ENCODE measurements around the gene RASAL1. TPM values are rescaled to one million over a fixed set of nuclear protein-coding genes. Genes with fewer than 3 reads are reported as not detected.
A peak's percentile ranks its signal among the peaks of the same experiment; 100 is the strongest.

The RASAL1 gene
- polyA plus RNA-seq, 3 donors, result not detected

- no peaks in the 10 kb centered on the region for H3K9me3 ChIP-seq (replicated peaks in 1 of 2; ENCODE audit: control insufficient read depth in 1 of 2, insufficient read depth in 1 of 2, low read length in 2 of 2)
- no peak overlapping the region for H3K4me3 Mint-ChIP-seq
- no peak for TF ChIP-seq CTCF (IDR thresholded peaks at IDR 0.05)
- H3K36me3 ChIP-seq (replicated peaks in 1 of 2; ENCODE audit: control insufficient read depth in 1 of 2, insufficient read depth in 2 of 2, low read length in 2 of 2), result no peaks in the 10 kb centered on the region
- H3K4me1 ChIP-seq (ENCODE audit: control insufficient read depth in 1 of 2, insufficient read depth in 2 of 2, low read length in 2 of 2), result no peaks in the 10 kb centered on the region
- H2AFZ ChIP-seq (ENCODE audit: insufficient read depth, low read depth, low read length, poor library complexity, severe bottlenecking), result no peak overlapping the region
- H3K4me2 ChIP-seq (replicated peaks; ENCODE audit: extremely low read depth, low read length, poor library complexity, severe bottlenecking), result no peak overlapping the region
- H3K4me3 ChIP-seq (replicated peaks in 1 of 3; ENCODE audit: low read depth in 2 of 3, low read length in 3 of 3), result no peak overlapping the region
- H3K27me3 Mint-ChIP-seq (ENCODE audit: low read depth in 3 of 3), result peaks cover 6 to 11% (median 7%) of the 10 kb centered on the region in 3 donors
- no peaks in the 10 kb centered on the region for H4K20me1 ChIP-seq (ENCODE audit: insufficient read depth, low read length)
- no peak overlapping the region for H3K27ac ChIP-seq (ENCODE audit: low read depth in 1 of 2, low read length in 2 of 2)
- H3K9me3 Mint-ChIP-seq, result no peaks in the 10 kb centered on the region
- no peaks in the 10 kb centered on the region for H3K4me1 Mint-ChIP-seq
- H3K27ac Mint-ChIP-seq, result no peak overlapping the region
- no peak overlapping the region for H3K9ac ChIP-seq (ENCODE audit: insufficient read depth, low read length, poor library complexity, severe bottlenecking)
- no peaks in the 10 kb centered on the region for H3K36me3 Mint-ChIP-seq
- H3K27me3 ChIP-seq (ENCODE audit: control insufficient read depth in 2 of 2, insufficient read depth in 2 of 2, low read length in 2 of 2), result no peaks in the 10 kb centered on the region
- WGBS (ENCODE audit: insufficient coverage), result 20% methylated on average over 5 of the region's 15 CpGs
- peak in 1 of 3 donors; percentile 31 for DNase-seq
- no peaks in the 10 kb centered on the region for H3K79me2 ChIP-seq (ENCODE audit: insufficient read depth, low read length)
- intact Hi-C loops (cut with micrococcal nuclease), result no loop called here
Measured at GRCh38 chr12:113070117-113070906, 65.2 kb downstream of the RASAL1 start.

- no peaks in the 10 kb centered on the region for H3K79me2 ChIP-seq (ENCODE audit: insufficient read depth, low read length)
- H3K4me1 ChIP-seq (ENCODE audit: control insufficient read depth in 1 of 2, insufficient read depth in 2 of 2, low read length in 2 of 2), result no peaks in the 10 kb centered on the region
- H3K4me1 Mint-ChIP-seq, result no peaks in the 10 kb centered on the region
- H3K36me3 Mint-ChIP-seq, result no peaks in the 10 kb centered on the region
- WGBS (ENCODE audit: insufficient coverage), result 94% methylated on average over 2 of the region's 6 CpGs
- H3K9ac ChIP-seq (ENCODE audit: insufficient read depth, low read length, poor library complexity, severe bottlenecking), result no peak overlapping the region
- H3K27me3 Mint-ChIP-seq (ENCODE audit: low read depth in 3 of 3), result peaks cover 6 to 14% (median 9%) of the 10 kb centered on the region in 3 donors
- no peaks in the 10 kb centered on the region for H3K36me3 ChIP-seq (replicated peaks in 1 of 2; ENCODE audit: control insufficient read depth in 1 of 2, insufficient read depth in 2 of 2, low read length in 2 of 2)
- no peak overlapping the region for H3K4me3 ChIP-seq (replicated peaks in 1 of 3; ENCODE audit: low read depth in 2 of 3, low read length in 3 of 3)
- intact Hi-C loops (cut with micrococcal nuclease), result no loop called here
- H3K27ac Mint-ChIP-seq, result no peak overlapping the region
- no peak overlapping the region for H3K27ac ChIP-seq (ENCODE audit: low read depth in 1 of 2, low read length in 2 of 2)
- H3K4me2 ChIP-seq (replicated peaks; ENCODE audit: extremely low read depth, low read length, poor library complexity, severe bottlenecking), result no peak overlapping the region
- TF ChIP-seq CTCF (IDR thresholded peaks at IDR 0.05), result no peak
- no peak for DNase-seq
- H3K9me3 Mint-ChIP-seq, result peaks cover 0 to under 1% (median 0%) of the 10 kb centered on the region in 7 donors
- no peaks in the 10 kb centered on the region for H4K20me1 ChIP-seq (ENCODE audit: insufficient read depth, low read length)
- no peak overlapping the region for H3K4me3 Mint-ChIP-seq
- H3K9me3 ChIP-seq (replicated peaks in 1 of 2; ENCODE audit: control insufficient read depth in 1 of 2, insufficient read depth in 1 of 2, low read length in 2 of 2), result no peaks in the 10 kb centered on the region
- H3K27me3 ChIP-seq (ENCODE audit: control insufficient read depth in 2 of 2, insufficient read depth in 2 of 2, low read length in 2 of 2), result no peaks in the 10 kb centered on the region
- H2AFZ ChIP-seq (ENCODE audit: insufficient read depth, low read depth, low read length, poor library complexity, severe bottlenecking), result no peak overlapping the region
Measured at GRCh38 chr12:113069751-113070116, 65.8 kb downstream of the RASAL1 start.
